Measurements from ENCODE around the gene KNDC1.

The KNDC1 gene

GRCh38 chr10:133273534-133274143 lies 113.6 kb downstream of the KNDC1 start:
- Histone ChIP-seq H3K27me3 (ENCODE audit: low read depth) (no peaks in the 10 kb centered on the region), H3K9me3 (no peaks in the 10 kb centered on the region), H3K4me3 (no peak overlapping the region), H3K4me1 (no peaks in the 10 kb centered on the region), H3K36me3 (replicated peaks) (no peaks in the 10 kb centered on the region; the same call in 1 of the 2 replicates)
- in situ Hi-C loops (cut with MboI; ENCODE audit: low sequenced_read_pairs), result no loop called here
- DNase-seq (ENCODE audit: low spot score in 2 of 2), result no peak

- no peaks in the 10 kb centered on the region for H3K27me3 ChIP-seq (ENCODE audit: low read depth)
- in situ Hi-C loops (cut with MboI; ENCODE audit: low sequenced_read_pairs), result no loop called here
- no peaks in the 10 kb centered on the region for H3K9me3 ChIP-seq
- no peak overlapping the region for H3K4me3 ChIP-seq
- DNase-seq (ENCODE audit: low spot score in 2 of 2), result no peak
- no peaks in the 10 kb centered on the region for H3K4me1 ChIP-seq
- peaks cover 6% of the 10 kb centered on the region; the same call in 1 of the 2 replicates for H3K36me3 ChIP-seq (replicated peaks)
These were observed 115.0 kb downstream of the KNDC1 start for GRCh38 chr10:133274751-133275683.

DNA sequence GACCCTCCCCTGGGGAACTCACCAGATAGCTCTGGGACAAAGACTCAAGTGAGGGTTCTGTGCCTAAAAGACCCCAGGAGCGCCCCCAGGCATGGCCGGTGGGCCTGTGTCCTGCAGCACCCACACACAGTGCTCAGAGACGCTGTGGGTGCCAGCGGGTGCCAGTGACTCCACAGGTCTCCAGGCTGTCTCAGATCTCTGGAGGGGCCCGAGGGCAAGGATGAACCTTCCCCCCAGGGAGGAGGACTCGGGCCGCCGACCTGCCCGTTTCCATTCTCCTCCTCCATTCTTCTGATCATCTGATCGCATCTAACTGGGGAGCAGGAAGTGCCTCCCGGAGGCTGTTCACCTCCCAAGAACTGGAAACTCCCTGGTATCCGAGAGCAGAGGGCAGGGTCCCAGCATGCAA lies 115.7 kb downstream of the KNDC1 start:
- Histone ChIP-seq H3K36me3 (replicated peaks) (peaks cover 8% of the 10 kb centered on the region; the same call in 1 of the 2 replicates), H3K27me3 (ENCODE audit: low read depth) (no peaks in the 10 kb centered on the region), H3K4me1 (no peaks in the 10 kb centered on the region), H3K9me3 (no peaks in the 10 kb centered on the region), H3K4me3 (no peak overlapping the region)
- no peak for DNase-seq (ENCODE audit: low spot score in 2 of 2)
- in situ Hi-C loops (cut with MboI; ENCODE audit: low sequenced_read_pairs), result no loop called here

Data from HAP-1 (cell line).